Skeletal muscle satellite cell (primary cell): ENCODE data around the gene DVL2. TPM values are rescaled to one million over a fixed set of nuclear protein-coding genes. Genes with fewer than 3 reads are reported as not detected.
A peak's percentile ranks its signal among the peaks of the same experiment; 100 is the strongest.
"Not testable (repeated sequence)": the region's sequence is repeated elsewhere in the genome, so short reads cannot be mapped to it uniquely, and the experiment has no call there.

ENCODE experiments used
- H3K27me3 ChIP-seq: 2 replicates; pipeline ENCODE4 v1.7.0; 2013; ENCODE audit warnings: low read length; ENCODE audit not compliant: control insufficient read depth, insufficient read depth
- H3K36me3 ChIP-seq: 2 replicates; pipeline ENCODE4 v1.7.0; 2013; ENCODE audit warnings: mild to moderate bottlenecking, control low read depth, low read length; ENCODE audit not compliant: insufficient read depth
- H3K4me1 ChIP-seq: 2 replicates; pipeline ENCODE4 v1.7.0; 2013; ENCODE audit warnings: low read length; ENCODE audit not compliant: control insufficient read depth, insufficient read depth
- H3K4me2 ChIP-seq: 2 replicates; pipeline ENCODE4 v1.7.0; 2013; ENCODE audit warnings: mild to moderate bottlenecking, low read length
- H3K4me3 ChIP-seq: 2 replicates; pipeline ENCODE4 v1.7.0; 2013; ENCODE audit warnings: low read length
- H3K9ac ChIP-seq: 2 replicates; pipeline ENCODE4 v1.7.0; 2013; ENCODE audit warnings: mild to moderate bottlenecking, low read depth, low read length, moderate library complexity
- H3K9me3 ChIP-seq: replicated peaks from 2 replicates; pipeline ENCODE4 v1.7.0; 2013; ENCODE audit warnings: mild to moderate bottlenecking, control low read depth, low read length
- small RNA-seq: library from RNA; depleted of rRNA; stranded (forward); fragments of <200 nt; gene quantifications from one replicate; pipeline ENCODE3, GENCODE V24; 2012

Gene DVL2

DNA sequence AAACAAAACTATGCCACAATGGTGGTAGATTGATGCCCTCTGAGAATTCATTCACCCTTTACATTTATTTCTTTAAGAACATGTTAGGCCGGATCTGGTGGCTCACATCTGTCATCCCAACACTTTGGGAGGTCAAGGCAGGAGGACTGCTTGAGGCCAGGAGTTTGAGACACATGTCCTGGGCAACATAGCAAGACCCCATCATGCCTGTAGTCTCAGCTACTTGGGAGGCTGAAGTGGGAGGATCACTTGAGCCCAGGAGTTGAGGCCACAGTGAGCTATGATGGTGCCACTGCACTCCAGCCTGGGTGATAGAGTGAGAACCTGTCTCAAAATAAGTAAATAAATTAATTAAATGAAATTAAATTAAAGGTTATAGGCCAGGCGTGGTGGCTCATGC lies 52.2 kb downstream of the DVL2 start:
- not testable (repeated sequence) for H3K9me3 ChIP-seq, H3K4me2 ChIP-seq, H3K4me3 ChIP-seq, H3K27me3 ChIP-seq, H3K36me3 ChIP-seq, H3K9ac ChIP-seq
- H3K4me1 ChIP-seq = peaks cover 12% of the 10 kb centered on the region

- Histone ChIP-seq H3K4me3 (peak within 1 kb of the TSS; percentile 72), H3K36me3 (no peaks in the 10 kb centered on the region)
Observed at GRCh38 chr17:7179317-7180254, 54.7 kb downstream of the DVL2 start, which contains the start of gene ASGR1. Gene ASGR1, minus strand, starts transcription at chr17:7179370. Its CDS starts 807 bp downstream, at chr17:7178563.

DNA sequence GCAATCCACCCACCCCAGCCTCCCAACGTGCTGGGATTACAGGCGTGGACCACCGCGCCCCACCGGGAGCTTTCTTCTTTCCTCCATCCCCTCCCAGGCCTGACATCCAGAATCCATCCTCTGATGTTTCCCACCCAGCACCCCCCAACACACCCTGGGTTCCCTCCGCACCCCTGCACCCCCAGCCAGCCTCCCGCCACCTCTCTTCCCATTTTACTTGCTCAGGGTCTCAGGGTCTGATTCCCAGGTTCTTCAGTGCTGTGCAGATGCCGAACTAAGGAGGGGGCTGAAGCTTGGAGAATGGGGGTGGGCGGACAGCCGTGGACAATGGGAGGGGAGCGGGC lies 55.4 kb downstream of the DVL2 start:
- Histone ChIP-seq H3K9me3 (no peaks in the 10 kb centered on the region), H3K4me2 (no peak overlapping the region), H3K4me1 (peaks cover 16% of the 10 kb centered on the region), H3K9ac (no peak overlapping the region), H3K27me3 (peaks cover 2% of the 10 kb centered on the region), H3K4me3 (no peak overlapping the region), H3K36me3 (no peaks in the 10 kb centered on the region)

More at GRCh38 chr17:7179317-7180254, 54.7 kb downstream of the DVL2 start, which contains the start of gene ASGR1:
- H3K27me3 ChIP-seq = peaks cover 2% of the 10 kb centered on the region
- H3K9me3 ChIP-seq = no peaks in the 10 kb centered on the region
- H3K4me1 ChIP-seq = peaks cover 13% of the 10 kb centered on the region
- peak within 1 kb of the TSS; percentile 97 for H3K4me2 ChIP-seq
- H3K9ac ChIP-seq = no peak within 1 kb of the TSS

- Histone ChIP-seq H3K9ac (peak overlapping the region; percentile 57), H3K4me3 (peak overlapping the region; percentile 72), H3K4me1 (peaks cover 16% of the 10 kb centered on the region), H3K9me3 (no peaks in the 10 kb centered on the region), H3K36me3 (no peaks in the 10 kb centered on the region), H3K4me2 (peak overlapping the region; percentile 97), H3K27me3 (peaks cover 2% of the 10 kb centered on the region)
Observed at GRCh38 chr17:7177954-7178477, 56.3 kb downstream of the DVL2 start.

GRCh38 chr17:7177191-7177953 lies 56.9 kb downstream of the DVL2 start:
- Histone ChIP-seq H3K9me3 (no peaks in the 10 kb centered on the region), H3K27me3 (peaks cover 2% of the 10 kb centered on the region), H3K4me2 (peak overlapping the region; percentile 97), H3K9ac (peak overlapping the region; percentile 57), H3K4me3 (peak overlapping the region; percentile 72), H3K36me3 (no peaks in the 10 kb centered on the region), H3K4me1 (peaks cover 16% of the 10 kb centered on the region)

GRCh38 chr17:7176841-7177190 lies 57.5 kb downstream of the DVL2 start:
- peaks cover 16% of the 10 kb centered on the region for H3K4me1 ChIP-seq
- H3K4me2 ChIP-seq = peak overlapping the region; percentile 97
- no peaks in the 10 kb centered on the region for H3K9me3 ChIP-seq
- H3K9ac ChIP-seq = no peak overlapping the region
- no peaks in the 10 kb centered on the region for H3K36me3 ChIP-seq
- H3K4me3 ChIP-seq = peak overlapping the region; percentile 72
- H3K27me3 ChIP-seq = peaks cover 2% of the 10 kb centered on the region

DNA sequence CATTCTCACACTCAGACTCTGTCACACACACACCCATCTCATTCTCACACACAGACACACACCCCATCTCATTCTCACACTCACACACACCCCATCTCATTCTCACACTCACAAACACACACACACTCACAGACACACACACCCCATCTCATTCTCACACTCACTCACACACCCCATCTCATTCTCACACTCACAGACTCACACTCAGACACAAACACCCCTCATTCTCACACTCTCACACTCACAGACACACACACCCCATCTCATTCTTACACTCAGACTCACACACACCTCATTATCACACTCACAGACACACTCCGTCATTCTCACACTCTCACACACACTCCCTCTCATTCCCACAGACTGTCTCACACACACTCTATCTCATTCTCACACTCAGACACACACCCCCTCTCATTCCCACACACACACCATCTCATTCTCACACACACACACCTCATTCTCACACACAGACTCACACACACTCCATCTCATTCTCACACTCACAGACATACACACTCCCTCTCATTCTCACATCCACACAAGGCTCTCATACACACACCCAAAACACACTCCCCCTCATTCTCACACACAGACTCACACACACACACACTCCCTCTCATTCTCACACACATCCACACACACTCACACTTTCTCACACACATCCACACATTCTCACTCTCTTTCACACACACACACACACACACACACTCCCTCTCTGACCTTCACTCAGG lies 58.0 kb downstream of the DVL2 start:
- Histone ChIP-seq H3K9me3 (no peaks in the 10 kb centered on the region), H3K4me2 (no peak overlapping the region), H3K4me1 (peaks cover 20% of the 10 kb centered on the region), H3K36me3 (no peaks in the 10 kb centered on the region), H3K4me3 (no peak overlapping the region), H3K9ac (no peak overlapping the region), H3K27me3 (peaks cover 2% of the 10 kb centered on the region)

Small RNA genes within 50 kb of the gene (small RNA-seq; reads per million reads assigned to genes)
- gene AC120057.4 (not detected), gene MIR324 (105 reads per million, percentile 97 among the genes with 10 or more reads in this experiment), gene RF00019 (not detected)
